ENCODE data around the gene FOSL1.
A peak's percentile ranks its signal among the peaks of the same experiment; 100 is the strongest.

FOSL1 gene

DNA sequence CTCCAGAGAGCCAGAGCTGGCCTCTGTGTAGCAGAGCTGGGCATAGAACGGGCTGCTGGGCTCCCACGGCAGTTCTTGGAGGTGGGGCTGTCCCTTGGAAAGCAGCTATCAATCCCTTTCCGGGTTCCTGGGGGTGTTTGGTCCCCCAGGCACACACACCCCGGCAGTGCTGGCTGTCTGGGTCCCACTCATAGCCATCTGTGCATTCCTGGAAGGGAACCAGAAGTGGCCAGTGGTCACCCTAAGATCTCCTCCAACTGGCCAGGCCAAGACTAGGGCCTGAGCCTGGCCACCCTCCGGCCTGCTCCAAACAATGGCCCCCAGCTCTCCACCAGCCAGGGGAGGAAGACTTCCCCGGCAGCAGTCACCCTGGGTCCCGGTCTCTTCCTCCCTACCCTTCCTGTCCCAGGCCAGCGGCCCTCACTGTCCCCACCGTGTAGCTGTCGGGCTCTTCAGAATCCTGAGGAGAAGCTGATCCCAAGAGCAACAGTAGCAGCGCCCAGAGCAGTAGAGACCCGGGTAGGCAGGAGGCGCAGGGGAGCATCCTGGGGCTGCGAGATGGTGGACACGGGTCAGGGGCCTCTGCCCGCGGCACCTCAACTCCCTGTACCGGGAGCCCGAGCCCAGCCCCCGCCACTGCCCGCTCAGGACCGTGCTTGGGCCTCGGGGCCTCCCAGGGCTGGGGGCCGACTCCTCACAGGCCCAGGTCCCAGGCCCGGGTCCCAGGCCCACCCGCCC is 28.2 kb downstream of the FOSL1 start:
- DNase-seq (ENCODE audit: insufficient read length, low spot score) (no peak), FAIRE-seq (no peak)
- TF ChIP-seq TAF1 (IDR thresholded peaks at IDR 0.05; ENCODE audit: low read depth, low read length) = no peak
- TF ChIP-seq POLR2A (IDR thresholded peaks at IDR 0.05; ENCODE audit: low read depth, low read length) = no peak
- TF ChIP-seq PAX5 (IDR thresholded peaks at IDR 0.05; ENCODE audit: insufficient read depth, low read length, severe bottlenecking) = no peak
- no peak for TF ChIP-seq POU2F2 (IDR thresholded peaks at IDR 0.05; ENCODE audit: low read depth, low read length)
- TF ChIP-seq POLR2AphosphoS5 (IDR thresholded peaks at IDR 0.05; ENCODE audit: low read depth, low read length) = no peak
- no peak for TF ChIP-seq SPI1 (IDR thresholded peaks at IDR 0.05; ENCODE audit: low read depth, low read length)

DNA sequence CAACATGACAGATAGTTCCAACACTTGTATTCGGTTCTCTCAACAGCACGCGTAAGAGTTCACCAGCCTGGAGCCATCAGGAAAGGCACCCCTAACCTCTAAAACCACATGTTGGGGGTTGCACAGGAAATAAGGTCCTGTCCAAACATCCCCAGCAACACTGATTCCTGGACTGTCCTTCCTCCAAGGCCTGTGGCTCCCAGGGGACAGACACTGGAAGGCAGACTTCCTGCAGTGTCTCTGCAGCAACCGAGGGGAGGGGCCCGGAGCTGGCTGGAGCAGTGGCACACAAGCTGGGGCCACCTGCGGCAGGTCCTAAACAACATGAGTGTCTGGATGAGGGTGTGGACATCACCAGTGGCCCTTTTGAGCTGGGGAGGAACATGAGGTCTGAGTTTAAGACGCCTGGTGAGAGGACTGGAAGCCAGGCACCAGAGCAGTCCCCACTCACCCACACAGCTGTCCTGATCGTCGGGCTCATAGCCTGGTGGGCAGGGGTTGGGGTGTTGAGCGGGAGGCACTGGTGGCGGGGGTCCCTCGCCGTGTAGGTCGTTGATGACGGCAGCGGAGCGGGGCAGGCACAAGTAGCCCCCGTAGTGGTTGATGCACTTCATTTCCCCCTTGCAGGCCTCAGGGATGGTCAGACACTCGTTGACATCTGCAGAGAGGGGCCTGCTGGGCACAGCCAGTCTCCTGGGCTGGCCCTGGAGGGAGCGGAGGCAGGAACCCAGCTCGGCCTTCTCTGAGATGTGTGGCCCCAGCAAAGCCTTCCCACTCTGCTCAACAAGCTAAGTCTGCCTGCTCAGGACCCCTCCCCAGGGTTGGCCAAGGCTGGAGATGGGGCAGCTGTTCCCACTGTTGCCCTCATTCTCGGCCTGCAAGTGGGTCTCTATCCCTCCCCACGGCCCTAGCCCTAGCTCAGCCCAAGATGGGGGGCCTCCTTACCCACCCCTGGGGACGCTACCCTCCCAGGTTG is 29.2 kb downstream of the FOSL1 start:
- peak; percentile 38 for FAIRE-seq

DNA sequence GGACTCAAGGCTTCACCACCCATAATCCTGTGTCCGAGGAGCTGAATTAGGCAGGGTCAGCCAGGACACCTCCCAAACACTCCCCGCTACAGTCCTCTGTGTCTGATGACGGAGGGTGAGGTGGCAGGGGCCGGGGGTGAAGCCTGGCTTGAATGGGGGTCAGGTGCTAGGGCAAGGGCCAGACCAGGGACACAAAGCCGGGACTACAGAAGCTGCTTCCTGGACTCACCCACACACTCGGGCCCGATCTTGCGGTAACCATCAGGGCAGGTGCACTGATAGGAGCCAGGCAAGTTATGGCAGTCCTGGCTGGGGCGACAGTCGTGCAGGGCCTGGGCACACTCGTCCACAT is 29.9 kb downstream of the FOSL1 start:
- TF ChIP-seq PAX5 (IDR thresholded peaks at IDR 0.05; ENCODE audit: insufficient read depth, low read length, severe bottlenecking) = no peak
- FAIRE-seq (no peak), DNase-seq (ENCODE audit: insufficient read length, low spot score) (no peak)

More for the DNA sequence above, 29.2 kb downstream of the FOSL1 start:
- DNase-seq (ENCODE audit: insufficient read length, low spot score) = no peak
- TF ChIP-seq POU2F2 (IDR thresholded peaks at IDR 0.05; ENCODE audit: low read depth, low read length) = no peak

DNA sequence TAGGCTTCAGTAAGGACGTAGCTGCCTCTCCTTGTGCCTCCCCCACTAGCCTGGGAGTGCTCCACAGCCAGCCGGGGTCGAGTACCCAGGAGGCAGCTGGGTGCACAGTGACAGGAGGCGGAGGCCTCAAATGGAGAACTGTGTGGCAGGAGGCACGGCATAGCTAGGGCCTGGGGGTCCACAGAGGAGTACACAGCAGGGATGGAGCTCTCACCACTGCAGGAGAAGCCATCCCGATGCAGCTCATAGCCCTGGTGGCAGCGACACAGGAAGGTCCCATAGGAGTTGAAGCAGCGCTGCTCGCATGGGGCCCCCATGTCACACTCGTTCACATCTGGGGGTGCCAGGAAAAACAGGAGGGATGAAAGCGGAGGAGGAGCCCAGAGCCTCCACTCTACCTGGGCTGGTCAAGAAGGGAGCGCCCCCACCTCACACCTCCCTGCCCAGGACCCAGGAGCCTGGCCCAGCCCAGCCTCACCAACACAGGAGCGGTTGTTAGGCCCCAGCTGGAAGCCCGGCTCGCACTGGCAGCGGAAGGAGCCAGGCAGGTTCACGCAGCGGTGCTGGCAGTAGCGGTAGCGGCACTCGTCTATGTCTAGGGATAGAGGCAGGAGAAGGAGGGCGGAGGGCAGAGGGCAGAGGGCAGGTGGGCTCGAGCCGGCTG is 30.4 kb downstream of the FOSL1 start:
- TF ChIP-seq PAX5 (IDR thresholded peaks at IDR 0.05; ENCODE audit: insufficient read depth, low read length, severe bottlenecking) (no peak), POLR2A (IDR thresholded peaks at IDR 0.05; ENCODE audit: low read depth, low read length) (peak; percentile 36), TAF1 (IDR thresholded peaks at IDR 0.05; ENCODE audit: low read depth, low read length) (no peak), POLR2AphosphoS5 (IDR thresholded peaks at IDR 0.05; ENCODE audit: low read depth, low read length) (no peak; the same call in 1 of the 2 replicates), SPI1 (IDR thresholded peaks at IDR 0.05; ENCODE audit: low read depth, low read length) (no peak), POU2F2 (IDR thresholded peaks at IDR 0.05; ENCODE audit: low read depth, low read length) (peak; percentile 54; the same call in 1 of the 2 replicates)
- FAIRE-seq (no peak), DNase-seq (ENCODE audit: insufficient read length, low spot score) (no peak)

DNA sequence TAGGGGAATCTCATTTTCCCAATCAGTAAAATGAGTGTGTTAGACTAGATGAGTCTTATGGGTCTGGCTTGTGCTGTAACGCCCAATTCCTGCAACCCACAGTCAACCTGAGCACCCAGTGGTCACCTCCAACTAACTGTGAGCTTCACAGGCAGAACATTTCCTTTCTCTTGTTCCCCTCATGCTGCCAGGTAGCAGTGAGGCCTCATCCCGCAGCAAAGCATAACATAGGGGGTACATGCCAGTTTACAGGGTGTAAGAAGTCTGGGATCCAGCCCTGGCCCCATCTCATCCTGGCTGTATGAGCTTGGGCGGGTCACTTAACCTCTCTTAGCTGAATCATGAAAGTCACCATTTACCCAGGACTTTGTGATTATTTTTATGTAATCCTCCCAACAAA is 31.3 kb downstream of the FOSL1 start:
- TF ChIP-seq PAX5 (IDR thresholded peaks at IDR 0.05; ENCODE audit: insufficient read depth, low read length, severe bottlenecking) (no peak), POLR2AphosphoS5 (IDR thresholded peaks at IDR 0.05; ENCODE audit: low read depth, low read length) (0 out of 2 replicates have a peak, but pooled peaks have one; percentile 52), TAF1 (IDR thresholded peaks at IDR 0.05; ENCODE audit: low read depth, low read length) (no peak), POLR2A (IDR thresholded peaks at IDR 0.05; ENCODE audit: low read depth, low read length) (no peak; the same call in 1 of the 2 replicates), POU2F2 (IDR thresholded peaks at IDR 0.05; ENCODE audit: low read depth, low read length) (0 out of 2 replicates have a peak, but pooled peaks have one; percentile 26), SPI1 (IDR thresholded peaks at IDR 0.05; ENCODE audit: low read depth, low read length) (no peak)
- DNase-seq (ENCODE audit: insufficient read length, low spot score) (no peak), FAIRE-seq (peak; percentile 23)

DNA sequence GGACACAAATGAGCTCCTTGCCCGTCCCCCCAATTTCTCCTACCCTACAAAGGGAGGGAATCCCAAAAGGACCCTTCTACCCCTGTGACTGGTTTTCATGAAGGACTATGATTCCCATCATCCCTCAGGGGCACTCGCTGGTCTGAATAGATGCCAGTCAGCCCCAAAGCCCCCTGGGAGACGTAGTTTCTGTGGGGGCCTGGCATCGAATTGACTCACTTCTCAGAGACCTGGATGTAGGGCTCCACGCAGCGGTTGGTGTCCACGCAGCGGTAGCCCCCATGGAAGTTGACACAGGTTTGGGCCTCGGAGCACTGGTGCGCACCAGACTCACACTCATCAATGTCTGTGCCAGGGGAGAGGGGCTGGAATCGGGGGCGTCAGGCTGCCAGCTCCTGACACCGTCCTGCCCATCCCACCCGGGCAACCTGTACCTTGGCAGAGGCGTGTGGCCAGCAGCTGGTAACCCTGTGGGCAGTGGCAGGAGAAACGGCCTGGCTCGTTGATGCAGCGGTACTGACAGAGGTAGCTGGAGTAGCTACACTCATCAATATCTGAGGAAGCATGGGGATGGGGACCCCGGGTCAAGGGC is 32.0 kb downstream of the FOSL1 start:
- TF ChIP-seq PAX5 (IDR thresholded peaks at IDR 0.05; ENCODE audit: insufficient read depth, low read length, severe bottlenecking) = no peak
- no peak for TF ChIP-seq POLR2A (IDR thresholded peaks at IDR 0.05; ENCODE audit: low read depth, low read length)
- TF ChIP-seq POLR2AphosphoS5 (IDR thresholded peaks at IDR 0.05; ENCODE audit: low read depth, low read length) = no peak
- TF ChIP-seq POU2F2 (IDR thresholded peaks at IDR 0.05; ENCODE audit: low read depth, low read length) = no peak
- no peak for TF ChIP-seq SPI1 (IDR thresholded peaks at IDR 0.05; ENCODE audit: low read depth, low read length)
- no peak for TF ChIP-seq TAF1 (IDR thresholded peaks at IDR 0.05; ENCODE audit: low read depth, low read length)
- no peak for DNase-seq (ENCODE audit: insufficient read length, low spot score)
- no peak for FAIRE-seq

DNA sequence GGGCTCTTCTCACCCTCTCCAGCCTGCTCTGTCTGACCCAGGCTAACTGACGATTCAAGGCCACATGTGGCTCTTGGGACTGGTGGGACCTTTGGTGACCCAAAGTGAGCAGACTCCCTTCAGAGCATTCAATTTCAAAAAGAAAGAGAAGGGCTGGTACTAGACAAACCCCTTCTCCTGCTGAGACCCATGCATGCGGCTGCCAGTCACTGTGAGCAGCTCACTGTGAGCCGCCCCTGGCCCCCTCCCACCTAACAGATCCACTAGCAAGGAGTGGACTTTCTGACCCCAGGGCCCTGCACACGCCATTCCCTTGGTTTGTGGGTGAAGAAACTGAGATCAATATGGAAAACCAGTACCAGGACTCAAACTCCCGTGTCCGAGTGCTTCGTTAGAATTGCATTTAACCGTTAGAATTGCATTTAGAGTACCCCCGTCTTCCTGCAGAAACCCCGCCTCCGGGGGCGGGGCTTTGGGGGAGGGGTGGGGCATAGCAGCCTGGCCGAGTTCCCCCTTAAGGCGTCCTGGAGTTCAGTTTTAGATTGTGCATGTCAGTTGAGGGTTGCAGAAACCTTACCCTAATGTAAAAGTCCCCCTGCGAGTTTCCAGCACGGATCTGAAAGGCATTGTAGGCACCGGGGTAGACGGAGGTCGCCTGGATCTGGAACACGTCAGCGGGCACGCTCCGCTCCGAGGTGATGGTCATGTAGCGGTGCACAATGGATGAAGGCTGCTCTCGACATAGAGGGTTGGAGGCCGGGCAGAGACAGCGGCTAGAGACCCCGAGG is 32.7 kb downstream of the FOSL1 start:
- DNase-seq (ENCODE audit: insufficient read length, low spot score) (no peak), FAIRE-seq (no peak)
- TF ChIP-seq TAF1 (IDR thresholded peaks at IDR 0.05; ENCODE audit: low read depth, low read length) (no peak), POLR2AphosphoS5 (IDR thresholded peaks at IDR 0.05; ENCODE audit: low read depth, low read length) (no peak), PAX5 (IDR thresholded peaks at IDR 0.05; ENCODE audit: insufficient read depth, low read length, severe bottlenecking) (no peak), SPI1 (IDR thresholded peaks at IDR 0.05; ENCODE audit: low read depth, low read length) (no peak), POLR2A (IDR thresholded peaks at IDR 0.05; ENCODE audit: low read depth, low read length) (no peak), POU2F2 (IDR thresholded peaks at IDR 0.05; ENCODE audit: low read depth, low read length) (no peak)

DNA sequence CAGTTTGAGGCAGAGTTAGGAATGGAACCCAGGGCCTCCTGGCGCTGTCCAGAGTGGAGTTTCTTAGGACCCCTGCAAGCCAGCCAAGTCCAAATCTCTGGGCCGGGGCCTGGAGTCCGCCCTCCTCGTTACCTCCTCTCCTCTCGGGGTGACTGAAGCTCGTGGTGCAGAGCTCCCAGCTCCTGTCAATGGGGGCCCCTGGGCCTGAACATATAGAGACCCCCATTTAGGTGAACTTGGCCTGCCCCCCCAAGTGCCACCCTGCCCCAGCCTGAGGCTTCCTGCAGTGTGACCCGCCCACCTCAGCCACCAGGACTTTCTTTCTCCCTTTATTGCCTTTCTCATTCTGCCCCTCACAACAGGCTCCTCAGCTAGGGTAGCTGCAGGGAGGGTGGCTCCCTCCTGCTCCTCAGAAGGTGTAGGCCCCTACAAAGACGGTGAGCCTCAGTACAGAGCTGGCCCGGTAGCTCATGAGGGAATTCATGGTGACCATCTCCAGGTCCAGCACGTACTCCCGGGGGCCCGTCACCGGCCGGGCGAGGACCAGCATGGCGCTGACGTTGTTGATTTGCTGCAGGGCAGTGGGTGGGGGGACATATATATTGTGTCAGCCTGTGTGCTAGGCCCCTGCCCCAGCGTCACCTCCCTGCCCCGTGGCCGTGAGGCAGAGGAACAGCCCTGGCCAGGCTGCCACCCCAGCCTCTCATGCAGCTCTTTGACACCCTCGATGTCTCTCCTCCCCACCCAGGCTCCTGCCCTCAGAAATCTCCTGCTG is 33.5 kb downstream of the FOSL1 start:
- FAIRE-seq (no peak), DNase-seq (ENCODE audit: insufficient read length, low spot score) (no peak)
- no peak for TF ChIP-seq PAX5 (IDR thresholded peaks at IDR 0.05; ENCODE audit: insufficient read depth, low read length, severe bottlenecking)
- no peak for TF ChIP-seq POLR2AphosphoS5 (IDR thresholded peaks at IDR 0.05; ENCODE audit: low read depth, low read length)
- TF ChIP-seq TAF1 (IDR thresholded peaks at IDR 0.05; ENCODE audit: low read depth, low read length) = no peak
- no peak for TF ChIP-seq POLR2A (IDR thresholded peaks at IDR 0.05; ENCODE audit: low read depth, low read length)
- TF ChIP-seq POU2F2 (IDR thresholded peaks at IDR 0.05; ENCODE audit: low read depth, low read length) = no peak
- TF ChIP-seq SPI1 (IDR thresholded peaks at IDR 0.05; ENCODE audit: low read depth, low read length) = no peak
